ENCODE measurements around the gene HOXA13.

Gene HOXA13

GRCh38 chr7:27179503-27180430, 20.1 kb downstream of the HOXA13 start:
- DNase-seq: no peak

DNA sequence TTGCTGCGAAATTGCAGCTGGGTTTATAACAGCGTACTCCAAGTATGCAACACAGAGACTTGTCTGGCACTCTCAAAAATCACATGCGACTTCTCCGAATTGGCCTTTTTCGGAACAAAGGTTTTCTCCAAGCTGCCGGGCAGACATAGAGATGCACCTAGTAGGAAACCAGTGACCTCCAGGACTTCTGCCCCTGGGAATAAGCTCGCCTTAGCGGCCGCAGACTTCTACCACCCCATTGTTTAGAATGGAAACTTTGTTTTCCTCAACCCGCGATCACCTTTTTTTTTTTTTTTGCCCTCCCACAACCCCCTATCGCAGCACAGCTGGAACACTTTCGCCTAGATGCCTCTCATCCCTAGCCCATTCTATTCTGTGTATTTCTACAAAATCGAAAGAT, 20.9 kb downstream of the HOXA13 start:
- no peak for DNase-seq

DNA sequence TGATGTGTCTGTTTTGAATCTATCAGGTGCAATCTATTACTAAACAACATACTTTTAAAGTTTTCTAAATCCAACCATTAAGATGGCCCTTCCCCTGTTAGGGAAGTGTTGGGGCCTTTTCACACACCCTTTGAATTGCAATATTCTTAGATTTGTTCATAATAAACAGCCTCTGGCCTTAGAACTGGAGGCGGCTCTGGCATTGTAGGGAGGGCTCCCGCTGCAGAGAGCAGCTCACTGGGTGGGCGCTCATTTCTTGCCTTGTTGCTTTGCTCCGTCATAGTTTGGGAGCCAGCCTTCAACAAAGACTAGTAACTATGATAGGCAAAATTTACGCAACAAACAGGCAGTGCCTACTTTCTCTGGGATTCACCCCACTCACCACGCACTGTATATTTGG, 21.5 kb downstream of the HOXA13 start:
- no peak for DNase-seq

GRCh38 chr7:27177795-27178320, 22.0 kb downstream of the HOXA13 start:
- DNase-seq: no peak

- no peak for DNase-seq
These were observed 22.7 kb downstream of the HOXA13 start for GRCh38 chr7:27176962-27177794.

GRCh38 chr7:27176524-27176845, 23.4 kb downstream of the HOXA13 start:
- DNase-seq: no peak

DNA sequence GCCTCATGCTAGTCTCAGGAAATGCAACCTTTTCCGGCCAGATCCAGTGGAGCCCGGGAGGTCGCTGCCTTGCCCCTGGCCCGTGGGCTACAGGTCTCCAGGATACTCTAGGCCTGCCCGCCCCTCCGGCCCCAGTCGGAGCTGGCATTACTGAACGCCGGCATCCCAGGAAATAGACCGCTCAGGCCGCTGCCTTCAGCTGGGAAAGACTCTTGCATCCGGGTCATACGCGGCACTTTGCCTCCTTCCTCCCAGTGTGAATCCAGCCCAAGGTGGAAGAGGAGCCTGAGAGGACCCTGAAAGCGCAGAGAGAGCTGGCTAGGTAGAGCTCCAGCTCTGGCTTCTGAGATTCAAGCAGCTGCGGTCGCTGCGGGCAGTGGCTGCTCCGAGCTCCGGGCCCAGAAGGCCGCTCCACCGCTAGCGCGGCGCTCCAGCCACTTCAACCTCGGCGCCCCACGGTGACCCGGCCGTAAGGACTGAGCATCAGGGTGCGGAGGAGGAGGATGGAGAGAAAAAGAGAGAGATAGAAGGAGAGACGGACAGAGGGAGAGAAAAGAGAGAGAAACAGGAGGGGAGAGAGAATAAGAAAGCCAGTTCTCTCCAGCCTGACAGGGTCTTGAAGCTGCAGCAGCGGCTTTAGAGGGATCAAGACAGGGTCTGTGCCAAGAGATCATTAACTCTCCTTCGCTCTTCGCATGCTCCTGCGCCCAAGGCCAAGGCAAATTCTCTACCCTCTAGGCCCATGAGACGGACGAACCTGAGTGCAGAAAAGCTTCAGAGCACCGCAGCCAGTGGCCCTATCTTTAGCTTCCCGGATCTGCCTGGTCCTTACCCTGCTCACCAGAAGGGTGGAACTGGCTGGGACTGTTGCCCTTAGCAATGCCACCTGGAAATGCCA, 24.0 kb downstream of the HOXA13 start:
- DNase-seq: no peak

- DNase-seq: no peak
These were observed 24.8 kb downstream of the HOXA13 start for GRCh38 chr7:27174874-27175625.

DNA sequence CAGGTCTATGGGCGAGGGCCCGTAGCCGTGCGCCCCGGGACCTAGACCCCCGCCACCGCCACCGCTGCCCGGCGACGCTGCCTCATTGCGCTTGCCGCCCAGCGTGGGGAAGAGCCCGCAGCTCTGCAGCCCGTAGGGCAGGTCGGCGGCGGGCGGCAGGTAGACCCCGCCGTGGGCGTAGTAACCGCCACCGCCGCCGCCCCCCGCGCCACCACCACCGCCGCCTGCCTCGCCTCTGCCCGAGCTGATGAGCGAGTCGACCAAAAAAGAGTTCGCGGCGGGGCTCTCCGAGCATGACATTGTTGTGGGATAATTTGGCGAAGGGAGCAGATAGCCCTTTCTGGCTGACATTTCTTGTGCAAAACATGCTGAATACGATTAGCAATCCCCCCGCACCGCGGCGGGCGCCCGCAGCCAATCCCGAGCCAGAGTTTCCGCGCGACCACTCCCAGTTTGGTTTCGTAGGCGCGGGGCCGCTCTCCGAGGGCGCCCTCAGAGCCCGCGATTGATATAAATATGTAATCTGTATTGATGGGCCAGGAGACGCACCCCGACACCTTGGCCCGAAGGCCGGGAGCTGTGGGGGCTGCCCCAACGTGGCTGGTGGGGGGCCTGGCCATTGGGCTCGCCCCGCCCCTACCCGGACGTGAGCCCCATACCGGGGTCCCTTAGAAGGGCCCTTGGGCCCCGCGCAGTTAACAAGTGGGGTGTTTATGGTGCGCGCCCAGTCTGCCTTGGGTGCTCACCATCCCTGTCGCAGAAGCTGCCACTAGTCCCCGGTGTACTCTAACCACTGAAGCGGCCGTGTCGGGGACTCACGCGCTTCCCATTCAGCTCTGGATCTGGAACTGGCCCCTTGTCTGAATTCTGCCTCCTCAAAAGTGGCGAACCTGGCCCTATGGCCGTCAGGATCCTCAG, 25.7 kb downstream of the HOXA13 start, which contains the start of gene HOXA10:
TSS of gene HOXA10 (minus strand) at position 365 of the 918 bp plus-strand sequence. CDS start at position 351, 14 bp downstream.
- no peak for DNase-seq

GRCh38 chr7:27173511-27173955, 26.4 kb downstream of the HOXA13 start:
- no peak for DNase-seq

GRCh38 chr7:27172823-27173510, 26.9 kb downstream of the HOXA13 start:
- DNase-seq: no peak

DNA sequence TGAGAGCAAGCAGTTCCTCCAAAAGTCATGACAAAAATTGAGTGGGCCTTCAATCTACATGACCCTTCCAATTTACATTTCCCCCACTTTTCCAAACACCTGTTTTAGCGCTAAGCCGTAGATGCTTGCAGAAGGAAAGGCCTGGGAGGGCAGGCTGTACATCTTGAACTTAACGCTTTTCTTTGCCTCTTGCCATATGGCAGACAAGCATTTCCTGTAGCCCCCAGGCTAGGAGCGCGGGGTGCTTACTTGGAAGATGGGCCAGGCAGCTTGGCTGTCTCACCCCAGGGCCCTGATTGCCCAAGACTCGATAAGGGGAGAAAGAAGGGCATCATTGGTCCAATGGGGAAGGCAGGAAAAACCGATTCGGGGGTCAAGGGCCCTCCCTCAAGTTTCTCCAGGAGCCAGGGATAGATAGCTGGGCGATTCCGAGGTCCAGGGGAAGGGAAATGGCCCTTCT, 27.5 kb downstream of the HOXA13 start:
- no peak for DNase-seq

DNA sequence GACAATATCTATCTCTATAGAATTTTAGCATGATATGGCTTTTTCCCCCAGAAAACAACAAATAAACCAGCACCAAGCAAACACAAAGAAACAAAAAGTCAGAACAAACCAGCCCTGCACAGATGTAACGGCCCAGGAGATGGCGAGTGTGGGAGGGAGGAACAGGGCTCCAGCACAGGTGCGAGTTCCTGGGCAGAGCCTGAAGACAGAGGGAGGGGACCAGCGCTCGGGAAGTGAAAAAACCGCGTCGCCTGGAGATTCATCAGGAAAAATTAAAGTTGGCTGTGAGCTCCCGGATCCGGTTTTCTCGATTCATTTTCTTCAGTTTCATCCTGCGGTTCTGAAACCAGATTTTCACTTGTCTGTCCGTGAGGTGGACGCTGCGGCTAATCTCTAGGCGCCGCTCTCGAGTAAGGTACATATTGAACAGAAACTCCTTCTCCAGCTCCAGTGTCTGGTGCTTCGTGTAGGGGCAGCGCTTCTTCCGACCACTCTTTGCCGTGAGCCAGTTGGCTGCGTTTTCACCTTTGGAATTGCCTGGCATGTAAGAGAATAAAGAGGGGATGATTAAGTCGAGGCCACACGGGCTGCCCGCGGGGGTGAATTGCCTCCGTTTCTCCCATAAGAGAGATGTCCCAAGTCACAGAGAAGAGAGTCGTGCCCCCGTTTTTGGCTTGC, 28.1 kb downstream of the HOXA13 start:
- no peak for DNase-seq

GRCh38 chr7:27171325-27171636, 28.6 kb downstream of the HOXA13 start:
- no peak for DNase-seq

DNA sequence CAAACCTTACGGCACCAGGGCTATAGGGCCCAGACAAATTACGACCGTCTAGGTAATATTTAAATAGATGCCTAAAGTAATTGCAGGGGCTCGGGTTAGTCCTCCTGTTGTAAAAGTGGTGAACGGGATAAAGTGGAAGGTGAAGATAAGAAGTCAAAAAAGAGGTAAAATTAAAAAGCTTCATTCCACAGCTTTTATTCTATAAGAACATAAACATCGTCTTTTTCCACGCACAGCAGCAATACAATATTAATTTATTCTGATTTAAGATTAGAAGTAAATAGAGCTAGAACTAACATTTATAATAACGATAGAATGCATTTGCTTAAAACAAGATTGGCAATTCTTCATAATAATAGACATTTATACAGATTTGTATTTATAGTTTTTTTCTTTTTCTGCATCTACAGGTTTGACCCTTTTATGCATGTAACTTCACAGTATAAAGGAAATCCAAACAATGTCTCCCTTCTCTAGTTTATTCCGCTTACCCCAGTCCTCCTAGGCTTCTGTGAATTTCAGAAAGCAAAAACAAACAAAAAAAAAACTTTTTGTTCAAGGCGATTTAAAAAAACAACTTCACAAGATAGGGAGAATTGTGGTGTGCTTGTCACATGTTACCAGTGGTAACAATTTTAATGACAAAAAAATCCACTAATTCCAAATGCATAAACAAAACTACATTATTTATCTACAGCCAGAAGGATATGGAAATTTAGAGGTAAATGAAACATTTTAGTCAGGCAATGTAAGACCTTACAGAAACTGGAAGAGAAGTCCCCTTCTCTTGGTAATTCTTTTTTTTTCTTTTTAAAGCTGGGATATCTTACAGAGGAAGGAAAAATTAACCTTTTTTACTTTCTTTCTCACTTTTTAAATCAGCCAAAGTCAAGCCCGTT, 29.2 kb downstream of the HOXA13 start:
- DNase-seq: no peak

DNA sequence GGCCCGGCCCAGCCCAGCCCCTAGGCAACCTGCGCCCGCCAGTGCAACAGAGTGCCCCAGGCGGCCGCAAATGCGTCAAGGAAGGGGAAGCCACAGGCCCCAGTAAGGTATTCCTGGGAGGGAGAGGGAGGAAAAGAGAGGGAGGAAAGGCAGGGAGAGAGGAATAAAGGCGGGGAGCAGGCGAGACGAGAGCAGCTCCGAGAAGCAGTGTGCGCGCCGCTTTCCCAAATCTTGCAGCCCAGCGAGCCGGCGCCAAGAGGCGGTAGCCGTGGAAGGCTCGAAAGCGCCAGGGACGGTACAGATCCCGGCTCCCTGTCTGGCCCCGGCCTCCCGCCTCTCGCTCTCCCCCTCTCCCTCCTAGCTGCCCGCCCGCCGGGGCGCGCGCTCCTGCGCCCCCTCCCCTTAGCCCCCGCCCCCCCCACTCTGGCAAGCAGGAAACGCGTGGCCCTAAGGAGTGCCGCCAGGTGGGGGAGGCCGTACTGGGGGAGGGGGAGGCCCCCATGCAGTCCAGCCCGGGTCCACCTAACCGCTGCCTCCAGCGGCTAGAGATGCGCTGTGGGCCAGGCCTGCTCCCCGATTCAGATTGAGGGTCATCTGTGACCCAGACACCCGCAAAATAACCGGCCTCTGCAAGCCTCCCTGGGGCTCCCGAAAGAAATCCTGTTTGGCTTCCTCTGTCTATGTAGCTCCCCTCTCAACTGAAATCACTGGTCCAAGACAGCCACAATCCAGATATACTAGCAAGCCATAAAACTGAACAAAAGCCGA, 30.0 kb downstream of the HOXA13 start:
- DNase-seq: no peak

DNA sequence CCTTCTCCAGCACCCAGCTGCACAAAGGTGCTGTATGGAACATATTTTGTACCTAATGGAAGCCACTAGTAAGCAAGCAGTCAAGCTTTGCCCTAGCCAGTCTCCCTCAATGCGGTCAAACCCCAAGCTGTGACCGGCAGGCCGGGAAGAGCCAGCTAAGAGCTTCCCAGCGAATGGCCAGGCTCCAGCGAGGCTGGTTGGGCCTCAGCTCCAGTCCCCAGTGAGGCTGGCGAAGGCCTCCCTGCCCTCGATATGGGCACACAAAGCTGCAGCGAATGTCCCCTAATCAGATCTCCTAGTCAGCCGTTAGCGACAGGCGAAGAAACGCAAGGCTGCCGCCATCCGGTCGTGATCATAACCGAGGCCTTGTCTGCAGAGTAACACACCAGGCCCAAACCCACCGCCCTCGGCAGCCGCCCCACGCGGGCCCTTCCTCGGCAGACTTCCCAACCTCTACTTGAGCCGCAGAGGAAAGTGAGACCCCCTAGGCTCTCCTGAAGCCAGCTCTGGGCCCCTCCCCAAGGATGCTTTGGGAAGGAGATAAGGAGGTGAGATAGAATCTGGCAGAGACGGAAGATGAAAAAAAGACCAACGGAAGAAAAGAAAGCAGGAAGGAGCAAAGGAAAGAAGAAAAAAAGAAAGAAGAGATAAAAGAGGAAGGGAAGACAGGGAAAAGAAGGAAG, 31.5 kb downstream of the HOXA13 start:
- no peak for DNase-seq
